MM.1S (cell line): ENCODE measurements around the gene RHOV.

Source experiments
- EZH2 ChIP-seq: fragments of 300-600 bp; sonication (generic); optimal IDR thresholded peaks from 2 replicates; pipeline ENCODE3; 2017; ENCODE audit warnings: low read depth, mild to moderate bottlenecking, antibody characterized with exemption, low read length, mixed read lengths
- EZH2phosphoT487 ChIP-seq: fragments of 300-600 bp; sonication (generic); IDR thresholded peaks from 2 replicates; pipeline ENCODE4 v1.6.1; 2018; ENCODE audit warnings: antibody characterized with exemption, low read length
- TF ChIP-seq, protein P1 (sequence below): fragments of 300-600 bp; sonication (generic); IDR thresholded peaks from 2 replicates; pipeline ENCODE4 v1.5.1; 2016; ENCODE audit warnings: antibody characterized with exemption, low read length, mixed read lengths

DNA sequence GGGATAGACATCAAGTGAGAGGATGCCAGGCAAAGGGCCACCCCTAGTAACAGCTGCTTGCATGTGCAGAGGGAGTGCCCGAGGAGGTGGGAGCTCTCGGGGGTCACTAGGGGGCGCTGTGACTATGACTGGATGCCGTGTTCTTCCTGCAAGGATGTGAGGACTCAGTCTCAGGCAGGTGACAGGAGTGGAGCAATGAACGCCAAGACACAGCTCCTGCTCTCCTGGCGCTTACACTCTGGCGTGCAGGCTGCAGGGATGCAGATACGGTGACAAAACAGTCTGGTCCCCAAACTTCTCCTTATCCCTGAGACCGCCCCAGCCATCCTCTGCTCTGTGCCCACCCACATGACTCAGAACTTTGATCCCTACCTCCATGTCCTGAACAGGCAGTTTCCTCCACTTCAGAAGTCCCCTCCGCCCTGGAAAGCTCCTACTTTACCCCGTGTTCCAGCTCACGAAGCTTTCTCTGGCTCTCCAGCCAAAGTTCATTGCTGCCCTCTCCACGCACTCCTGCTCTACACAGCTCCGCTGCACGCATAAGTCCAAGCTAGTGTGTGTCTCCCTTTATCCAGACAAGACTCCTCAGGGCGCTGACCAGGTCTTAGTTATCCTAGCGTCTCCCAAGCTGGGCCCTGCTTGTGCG, 14.7 kb downstream of the RHOV start:
- TF ChIP-seq, protein P1, sequence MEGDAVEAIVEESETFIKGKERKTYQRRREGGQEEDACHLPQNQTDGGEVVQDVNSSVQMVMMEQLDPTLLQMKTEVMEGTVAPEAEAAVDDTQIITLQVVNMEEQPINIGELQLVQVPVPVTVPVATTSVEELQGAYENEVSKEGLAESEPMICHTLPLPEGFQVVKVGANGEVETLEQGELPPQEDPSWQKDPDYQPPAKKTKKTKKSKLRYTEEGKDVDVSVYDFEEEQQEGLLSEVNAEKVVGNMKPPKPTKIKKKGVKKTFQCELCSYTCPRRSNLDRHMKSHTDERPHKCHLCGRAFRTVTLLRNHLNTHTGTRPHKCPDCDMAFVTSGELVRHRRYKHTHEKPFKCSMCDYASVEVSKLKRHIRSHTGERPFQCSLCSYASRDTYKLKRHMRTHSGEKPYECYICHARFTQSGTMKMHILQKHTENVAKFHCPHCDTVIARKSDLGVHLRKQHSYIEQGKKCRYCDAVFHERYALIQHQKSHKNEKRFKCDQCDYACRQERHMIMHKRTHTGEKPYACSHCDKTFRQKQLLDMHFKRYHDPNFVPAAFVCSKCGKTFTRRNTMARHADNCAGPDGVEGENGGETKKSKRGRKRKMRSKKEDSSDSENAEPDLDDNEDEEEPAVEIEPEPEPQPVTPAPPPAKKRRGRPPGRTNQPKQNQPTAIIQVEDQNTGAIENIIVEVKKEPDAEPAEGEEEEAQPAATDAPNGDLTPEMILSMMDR: peak; percentile 92
- no peak for TF ChIP-seq EZH2phosphoT487
- TF ChIP-seq EZH2: no peak
